Left hindlimb (tissue), 1 donor: ENCODE data around the gene CFB.
"Not testable (repeated sequence)": the region's sequence is repeated elsewhere in the genome, so short reads cannot be mapped to it uniquely, and the experiment has no call there.

ENCODE experiments used
- DNase-seq: peaks from one replicate; pipeline ENCODE4 v3.0.0-alpha.2; 2018

The CFB gene

GRCh38 chr6:31915351-31915750 is 30.5 kb upstream of the CFB start:
- DNase-seq, result no peak

GRCh38 chr6:31915756-31916155 is 30.1 kb upstream of the CFB start:
- no peak for DNase-seq

GRCh38 chr6:31918069-31918720 is 27.7 kb upstream of the CFB start:
- no peak for DNase-seq

GRCh38 chr6:31919624-31920303 is 26.1 kb upstream of the CFB start:
- no peak for DNase-seq

GRCh38 chr6:31920811-31921210 is 25.1 kb upstream of the CFB start:
- DNase-seq, result no peak

- no peak for DNase-seq
These were observed 23.0 kb upstream of the CFB start for GRCh38 chr6:31922942-31923341.

GRCh38 chr6:31927242-31927862 is 18.5 kb upstream of the CFB start, which contains the start of gene C2:
Gene C2, plus strand, starts transcription at chr6:31927717. Its CDS starts 36 bp downstream, at chr6:31927753.
- no peak for DNase-seq

- DNase-seq, result no peak
These were observed 17.8 kb upstream of the CFB start for GRCh38 chr6:31927863-31928671.

GRCh38 chr6:31928672-31928939 is 17.3 kb upstream of the CFB start:
- DNase-seq, result no peak

GRCh38 chr6:31930962-31931361 is 14.9 kb upstream of the CFB start:
- no peak for DNase-seq

GRCh38 chr6:31932137-31932536 is 13.8 kb upstream of the CFB start:
- not testable (repeated sequence) for DNase-seq

- no peak for DNase-seq
These were observed 12.4 kb upstream of the CFB start for GRCh38 chr6:31933537-31933936.

- no peak for DNase-seq
These were observed 10.9 kb upstream of the CFB start for GRCh38 chr6:31935021-31935420.

- DNase-seq, result no peak
These were observed 10.1 kb upstream of the CFB start for GRCh38 chr6:31935823-31936222.

GRCh38 chr6:31940256-31940664 is 5.6 kb upstream of the CFB start:
- no peak for DNase-seq

- no peak for DNase-seq
These were observed 2.2 kb upstream of the CFB start for GRCh38 chr6:31943742-31944141.

- no peak for DNase-seq
These were observed 765 bp upstream of the CFB start for GRCh38 chr6:31945154-31945506.

- no peak for DNase-seq
These were observed 533 bp downstream of the CFB start for GRCh38 chr6:31946370-31946885.

GRCh38 chr6:31947070-31947675 is 1.3 kb downstream of the CFB start:
- no peak for DNase-seq

- no peak for DNase-seq
These were observed 2.0 kb downstream of the CFB start for GRCh38 chr6:31947864-31948263.

- no peak for DNase-seq
These were observed 2.4 kb downstream of the CFB start for GRCh38 chr6:31948306-31948705.

GRCh38 chr6:31948753-31949413 is 3.0 kb downstream of the CFB start:
- no peak for DNase-seq
